Keratinocyte (primary cell): ENCODE data around the gene ANKRD31. TPM values are rescaled to one million over a fixed set of nuclear protein-coding genes. Genes with fewer than 3 reads are reported as not detected.
"Not testable (repeated sequence)": the region's sequence is repeated elsewhere in the genome, so short reads cannot be mapped to it uniquely, and the experiment has no call there.

Experiments used
- DNase-seq: peaks from one replicate; pipeline ENCODE4 v3.0.0-alpha.2; 2011; ENCODE audit warnings: low read depth, missing footprints, low spot score
- FAIRE-seq: peaks from 2 replicates; lab custom pipeline; 2011; peaks lifted over from hg19 to GRCh38; lab: Jason Lieb, UNC
- H2AFZ ChIP-seq: 2 replicates; pipeline ENCODE4 v1.6.0; 2012; ENCODE audit warnings: low read length, control low read depth, inconsistent platforms; ENCODE audit not compliant: control insufficient read depth
- H3K27ac ChIP-seq: 2 replicates; pipeline ENCODE4 v1.5.1; 2011; ENCODE audit warnings: low read length; ENCODE audit not compliant: control insufficient read depth, insufficient read depth
- H3K27me3 ChIP-seq: 3 replicates; pipeline ENCODE4 v1.6.0; 2011; ENCODE audit warnings: low read length; ENCODE audit not compliant: control insufficient read depth, insufficient read depth; ENCODE audit errors: extremely low read depth
- H3K36me3 ChIP-seq, 2 experiments: 2 replicates in 1 of 2; 3 replicates in 1 of 2; pipeline ENCODE4 v1.5.1; 2011; ENCODE audit warnings: low read length in 2 of 2, mild to moderate bottlenecking in 1 of 2; ENCODE audit not compliant: control insufficient read depth in 2 of 2, insufficient read depth in 2 of 2; ENCODE audit errors: extremely low read depth in 1 of 2
- H3K4me1 ChIP-seq: 3 replicates; pipeline ENCODE4 v1.5.1; 2011; ENCODE audit warnings: low read length; ENCODE audit not compliant: control insufficient read depth, insufficient read depth; ENCODE audit errors: extremely low read depth
- H3K4me2 ChIP-seq: 3 replicates; pipeline ENCODE4 v1.6.0; 2011; ENCODE audit warnings: low read depth, low read length; ENCODE audit not compliant: control insufficient read depth, insufficient read depth; ENCODE audit errors: extremely low read depth
- H3K4me3 ChIP-seq, 3 experiments: fragments of 200-600 bp in 1 of 3; sonication (generic) in 1 of 3; 2 replicates in 2 of 3; 3 replicates in 1 of 3; pipeline ENCODE4 v1.5.1; 2011 to 2016; ENCODE audit warnings: low read length in 3 of 3, mild to moderate bottlenecking in 3 of 3, control low read depth in 2 of 3, inconsistent platforms in 1 of 3, low read depth in 1 of 3, mixed read lengths in 1 of 3, mixed run types in 1 of 3, moderate library complexity in 1 of 3; ENCODE audit not compliant: control insufficient read depth in 2 of 3, insufficient read depth in 2 of 3; ENCODE audit errors: extremely low read depth in 1 of 3
- H3K79me2 ChIP-seq: 2 replicates; pipeline ENCODE4 v1.6.0; 2012; ENCODE audit warnings: low read length; ENCODE audit not compliant: control insufficient read depth, insufficient read depth
- H3K9ac ChIP-seq: 3 replicates; pipeline ENCODE4 v1.6.0; 2011; ENCODE audit warnings: low read length; ENCODE audit not compliant: control insufficient read depth, insufficient read depth; ENCODE audit errors: extremely low read depth
- H3K9me1 ChIP-seq: 3 replicates; pipeline ENCODE4 v1.6.0; 2011; ENCODE audit warnings: low read length; ENCODE audit not compliant: control insufficient read depth, insufficient read depth; ENCODE audit errors: extremely low read depth
- H3K9me3 ChIP-seq: 2 replicates; pipeline ENCODE4 v1.5.1; 2012; ENCODE audit warnings: low read depth, low read length; ENCODE audit not compliant: control insufficient read depth
- H4K20me1 ChIP-seq: 3 replicates; pipeline ENCODE4 v1.6.0; 2011; ENCODE audit warnings: low read length; ENCODE audit not compliant: control insufficient read depth, insufficient read depth; ENCODE audit errors: extremely low read depth
- CTCF ChIP-seq, 3 experiments: IDR thresholded peaks in 1 of 3; conservative IDR thresholded peaks in 1 of 3; optimal IDR thresholded peaks in 1 of 3; 2 replicates in 2 of 3; 3 replicates in 1 of 3; pipeline versions ENCODE3 to v1.5.1; 2011; ENCODE audit warnings: low read length in 3 of 3, mild to moderate bottlenecking in 3 of 3, moderate library complexity in 2 of 3, control low read depth in 1 of 3, inconsistent platforms in 1 of 3; ENCODE audit not compliant: insufficient read depth in 2 of 3; ENCODE audit errors: extremely low read depth in 1 of 3
- EZH2 ChIP-seq: IDR thresholded peaks from one replicate; pipeline ENCODE4 v1.6.1; 2012; ENCODE audit warnings: inconsistent platforms, mild to moderate bottlenecking, low read length, moderate library complexity
- dilution Hi-C: fragments of 300-500 bp; cut with MboI; formaldehyde crosslinking; loops from one replicate; pipeline ENCODE4 v1.7.0; 2020; ENCODE audit warnings: low sequenced_read_pairs; ENCODE audit not compliant: extremely low pct_ligation_motif_present
- polyA plus RNA-seq, 5 experiments: library from polyadenylated mRNA; depleted of rRNA in 3 of 5; stranded (reverse) in 3 of 5; stranded (forward) in 1 of 5; unstranded in 1 of 5; fragments of >200 nt; gene quantifications; 1 replicate in 1 of 5; 2 replicates in 3 of 5; 3 replicates in 1 of 5; pipeline versions ENCODE4 v1.2.1 to v1.2.3, GENCODE V29; 2011 to 2012; ENCODE audit warnings: missing spikeins in 2 of 5, low read depth in 1 of 5, low replicate concordance in 1 of 5

The ANKRD31 gene
- polyA plus RNA-seq, 1 donor (not counting 4 experiments of a cell fraction or from before 2014, with no cell fraction given) = 0.18 TPM

GRCh38 chr5:75116856-75117255, 119.8 kb downstream of the ANKRD31 start:
- H3K27me3 ChIP-seq = no peaks in the 10 kb centered on the region
- H3K79me2 ChIP-seq = no peaks in the 10 kb centered on the region
- H4K20me1 ChIP-seq = no peaks in the 10 kb centered on the region
- no peaks in the 10 kb centered on the region for H3K9me3 ChIP-seq
- no peak for FAIRE-seq
- no peaks in the 10 kb centered on the region for H3K9me1 ChIP-seq
- H3K4me3 ChIP-seq = no peak overlapping the region
- H3K36me3 ChIP-seq = no peaks in the 10 kb centered on the region
- DNase-seq = no peak
- H2AFZ ChIP-seq = no peak overlapping the region
- no peak overlapping the region for H3K9ac ChIP-seq
- dilution Hi-C loops = no loop called here
- peaks cover 9% of the 10 kb centered on the region for H3K4me1 ChIP-seq
- no peak overlapping the region for H3K27ac ChIP-seq
- no peak for TF ChIP-seq CTCF (optimal IDR thresholded peaks at IDR 0.05 in 1 of 3, IDR thresholded peaks at IDR 0.05 in 1 of 3, conservative IDR thresholded peaks at IDR 0.05 in 1 of 3; ENCODE audit: extremely low read depth in 1 of 3, insufficient read depth in 2 of 3, low read length in 3 of 3)
- TF ChIP-seq EZH2 = no peak
- no peak overlapping the region for H3K4me2 ChIP-seq

GRCh38 chr5:75114311-75114710, 122.4 kb downstream of the ANKRD31 start:
- H3K4me3 ChIP-seq, FAIRE-seq, H3K27ac ChIP-seq, H3K27me3 ChIP-seq, H2AFZ ChIP-seq, H4K20me1 ChIP-seq, H3K9me3 ChIP-seq, H3K4me2 ChIP-seq, dilution Hi-C loops, H3K9ac ChIP-seq, DNase-seq, H3K9me1 ChIP-seq, H3K79me2 ChIP-seq, H3K36me3 ChIP-seq: not testable (repeated sequence)
- peaks cover 16% of the 10 kb centered on the region for H3K4me1 ChIP-seq
